NK-92 (cell line): ENCODE measurements around the gene IQSEC1.

Experiments used
- DNase-seq: peaks from one replicate; lab custom pipeline; 2025; ENCODE audit not compliant: unreplicated experiment; lab: John Stamatoyannopoulos, UW

The IQSEC1 gene

GRCh38 chr3:13073326-13074005 lies at the start of gene IQSEC1:
Gene IQSEC1 (minus strand): TSS chr3:13073429. CDS start chr3:13073014, 415 bp downstream.
- no peak for DNase-seq

GRCh38 chr3:13122081-13123012 lies 49.1 kb upstream of the IQSEC1 start:
- DNase-seq = no peak

- no peak for DNase-seq
These were observed 48.3 kb upstream of the IQSEC1 start for GRCh38 chr3:13121553-13122001.

- no peak for DNase-seq
These were observed 47.8 kb upstream of the IQSEC1 start for GRCh38 chr3:13120928-13121552.

GRCh38 chr3:13120289-13120927 lies 47.2 kb upstream of the IQSEC1 start:
- no peak for DNase-seq

- no peak for DNase-seq
These were observed 46.4 kb upstream of the IQSEC1 start for GRCh38 chr3:13119471-13120220.

GRCh38 chr3:13116426-13116825 lies 43.2 kb upstream of the IQSEC1 start:
- DNase-seq = no peak

- DNase-seq = no peak
These were observed 42.8 kb upstream of the IQSEC1 start for GRCh38 chr3:13115991-13116390.

- no peak for DNase-seq
These were observed 42.3 kb upstream of the IQSEC1 start for GRCh38 chr3:13115576-13115910.

GRCh38 chr3:13114811-13115575 lies 41.8 kb upstream of the IQSEC1 start:
- no peak for DNase-seq

- DNase-seq = no peak
These were observed 40.4 kb upstream of the IQSEC1 start for GRCh38 chr3:13113346-13114330.

GRCh38 chr3:13112521-13113345 lies 39.5 kb upstream of the IQSEC1 start:
- no peak for DNase-seq

- no peak for DNase-seq
These were observed 38.8 kb upstream of the IQSEC1 start for GRCh38 chr3:13111873-13112520.

- DNase-seq = no peak
These were observed 38.1 kb upstream of the IQSEC1 start for GRCh38 chr3:13111173-13111872.

GRCh38 chr3:13110678-13111116 lies 37.5 kb upstream of the IQSEC1 start:
- no peak for DNase-seq

- no peak for DNase-seq
These were observed 36.3 kb upstream of the IQSEC1 start for GRCh38 chr3:13109516-13109915.

GRCh38 chr3:13108861-13109260 lies 35.6 kb upstream of the IQSEC1 start:
- DNase-seq = no peak
